Erythroblast (primary cell): ENCODE results near the gene PSG2.
"Not testable (repeated sequence)": the region's sequence is repeated elsewhere in the genome, so short reads cannot be mapped to it uniquely, and the experiment has no call there.

Experiments used
- GATA1 ChIP-seq: IDR thresholded peaks from 2 replicates; pipeline ENCODE4 v1.6.1; 2011; ENCODE audit warnings: low read depth, mild to moderate bottlenecking, control low read depth, low read length, moderate library complexity
- POLR2A ChIP-seq: IDR thresholded peaks from 2 replicates; pipeline ENCODE4 v1.6.1; 2011; ENCODE audit warnings: mild to moderate bottlenecking, low read length

DNA sequence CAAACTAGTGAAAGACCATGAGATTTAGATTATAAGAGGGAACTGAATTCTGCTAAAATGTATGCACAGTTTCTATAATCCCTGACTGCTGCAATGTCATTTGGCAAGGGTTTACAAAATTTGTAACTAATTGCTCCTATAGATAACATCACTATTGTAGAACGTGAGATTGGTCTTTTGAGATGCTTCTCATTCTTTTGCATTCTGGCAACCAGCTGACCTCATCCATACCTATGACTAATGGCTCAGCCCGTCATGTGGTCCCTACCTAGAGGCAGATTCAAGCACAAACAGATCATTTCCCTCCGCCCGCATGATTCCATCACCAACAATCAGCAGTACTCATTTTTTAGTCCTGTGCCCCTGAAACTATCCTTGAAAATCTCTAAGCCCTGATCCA is 60.4 kb downstream of the PSG2 start:
- not testable (repeated sequence) for TF ChIP-seq POLR2A, GATA1
